Caco-2 (cell line): ENCODE measurements around the gene PID1. TPM values are rescaled to one million over a fixed set of nuclear protein-coding genes. Genes with fewer than 3 reads are reported as not detected.

Source experiments
- BruUV-seq: library from RNA; stranded (reverse); fragments of 400-500 nt; replicated peaks from 2 replicates; lab custom pipeline; 2021; lab: Mats Ljungman, UMichigan
- CTCF ChIA-PET: fragments of 300-600 bp; sonication (Branson Sonifier 250); formaldehyde crosslinking; loops from one replicate; lab custom pipeline; 2022; ENCODE audit warnings: antibody characterized with exemption; lab: Charles Lee
- POLR2A ChIA-PET: fragments of 300-600 bp; sonication (Branson Sonifier 250); formaldehyde crosslinking; loops from one replicate; lab custom pipeline; 2022; ENCODE audit warnings: antibody characterized with exemption; lab: Charles Lee
- DNase-seq, 2 experiments: peaks; one replicate each; pipeline versions ENCODE4 v3.0.0 to v3.0.0-alpha.2; 2020 to 2022
- H3K27me3 ChIP-seq: replicated peaks from 2 replicates; pipeline ENCODE4 v1.6.0; 2011; ENCODE audit warnings: low read length; ENCODE audit not compliant: control insufficient read depth, insufficient read depth
- H3K36me3 ChIP-seq: 2 replicates; pipeline ENCODE4 v1.5.1; 2011; ENCODE audit warnings: low read length; ENCODE audit not compliant: control insufficient read depth, insufficient read depth
- H3K4me1 ChIP-seq: fragments of 250-450 bp; sonication (Bioruptor Pico); 2 replicates; pipeline ENCODE4 v1.5.1; 2020; ENCODE audit warnings: mild to moderate bottlenecking
- H3K4me3 ChIP-seq: 2 replicates; pipeline ENCODE4 v1.5.1; 2011; ENCODE audit warnings: low read depth, mild to moderate bottlenecking, control low read depth, low read length
- H3K9me3 ChIP-seq: fragments of 250-450 bp; sonication (Bioruptor Pico); 2 replicates; pipeline ENCODE4 v1.5.1; 2020; ENCODE audit warnings: mild to moderate bottlenecking, moderate library complexity
- H3K27ac Mint-ChIP-seq: one replicate; pipeline ENCODE4 v1.8.0; 2022; ENCODE audit warnings: mixed read lengths; ENCODE audit not compliant: unreplicated experiment
- H3K27me3 Mint-ChIP-seq: one replicate; pipeline ENCODE4 v1.8.0; 2022; ENCODE audit warnings: mixed read lengths; ENCODE audit not compliant: insufficient read depth, unreplicated experiment
- H3K36me3 Mint-ChIP-seq: one replicate; pipeline ENCODE4 v1.8.0; 2022; ENCODE audit warnings: mild to moderate bottlenecking, mixed read lengths; ENCODE audit not compliant: insufficient read depth, unreplicated experiment
- H3K4me1 Mint-ChIP-seq: one replicate; pipeline ENCODE4 v1.8.0; 2022; ENCODE audit warnings: low read depth, mixed read lengths; ENCODE audit not compliant: unreplicated experiment
- H3K4me3 Mint-ChIP-seq: one replicate; pipeline ENCODE4 v1.8.0; 2022; ENCODE audit warnings: mild to moderate bottlenecking, moderate library complexity, mixed read lengths; ENCODE audit not compliant: unreplicated experiment
- H3K9me3 Mint-ChIP-seq: one replicate; pipeline ENCODE4 v1.8.0; 2022; ENCODE audit warnings: mixed read lengths; ENCODE audit not compliant: unreplicated experiment
- intact Hi-C: fragments of 100-400 bp; cut with micrococcal nuclease; formaldehyde crosslinking; loops from one replicate; pipeline ENCODE4 v1.10.0; 2022; ENCODE audit not compliant: unreplicated experiment
- total RNA-seq: library from RNA; stranded (reverse); gene quantifications from 2 replicates; pipeline ENCODE4 v1.2.3, GENCODE V29; 2022
- TF ChIP-seq, protein P1 (sequence below), 2 experiments: fragments of 200-600 bp in 1 of 2; IDR thresholded peaks; 1 replicate in 1 of 2; 2 replicates in 1 of 2; pipeline versions ENCODE4 v1.5.1 to v1.8.0; 2011 to 2022; ENCODE audit warnings: antibody characterized with exemption in 1 of 2, control low read depth in 1 of 2, inconsistent platforms in 1 of 2, low read depth in 1 of 2, low read length in 1 of 2, mild to moderate bottlenecking in 1 of 2, moderate library complexity in 1 of 2; ENCODE audit not compliant: insufficient read depth in 1 of 2, severe bottlenecking in 1 of 2, unreplicated experiment in 1 of 2

The PID1 gene
- total RNA-seq, 1 experiment from 2014 or later, result 9.8 TPM

DNA sequence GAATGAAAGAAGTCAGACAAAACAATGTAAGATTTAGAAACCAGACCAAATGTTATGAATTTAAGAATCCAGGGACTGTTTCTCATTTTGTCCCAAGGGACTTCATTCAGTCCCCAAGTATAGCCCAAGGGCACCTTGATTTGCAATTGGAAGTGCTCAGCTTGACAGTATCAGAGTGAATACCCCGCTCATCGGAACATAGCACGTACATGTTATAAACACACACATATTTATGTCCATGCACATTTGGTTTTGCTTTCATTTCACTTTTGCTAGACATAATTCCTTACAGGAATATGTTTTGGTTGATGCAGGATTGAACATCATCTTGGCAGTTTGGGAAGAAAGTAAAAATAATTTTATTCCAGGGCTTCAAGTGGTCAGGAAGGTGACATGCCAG lies 100.2 kb downstream of the PID1 start:
- TF ChIP-seq, protein P1, sequence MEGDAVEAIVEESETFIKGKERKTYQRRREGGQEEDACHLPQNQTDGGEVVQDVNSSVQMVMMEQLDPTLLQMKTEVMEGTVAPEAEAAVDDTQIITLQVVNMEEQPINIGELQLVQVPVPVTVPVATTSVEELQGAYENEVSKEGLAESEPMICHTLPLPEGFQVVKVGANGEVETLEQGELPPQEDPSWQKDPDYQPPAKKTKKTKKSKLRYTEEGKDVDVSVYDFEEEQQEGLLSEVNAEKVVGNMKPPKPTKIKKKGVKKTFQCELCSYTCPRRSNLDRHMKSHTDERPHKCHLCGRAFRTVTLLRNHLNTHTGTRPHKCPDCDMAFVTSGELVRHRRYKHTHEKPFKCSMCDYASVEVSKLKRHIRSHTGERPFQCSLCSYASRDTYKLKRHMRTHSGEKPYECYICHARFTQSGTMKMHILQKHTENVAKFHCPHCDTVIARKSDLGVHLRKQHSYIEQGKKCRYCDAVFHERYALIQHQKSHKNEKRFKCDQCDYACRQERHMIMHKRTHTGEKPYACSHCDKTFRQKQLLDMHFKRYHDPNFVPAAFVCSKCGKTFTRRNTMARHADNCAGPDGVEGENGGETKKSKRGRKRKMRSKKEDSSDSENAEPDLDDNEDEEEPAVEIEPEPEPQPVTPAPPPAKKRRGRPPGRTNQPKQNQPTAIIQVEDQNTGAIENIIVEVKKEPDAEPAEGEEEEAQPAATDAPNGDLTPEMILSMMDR (IDR thresholded peaks at IDR 0.05; ENCODE audit: insufficient read depth in 1 of 2, low read depth in 1 of 2, low read length in 1 of 2, severe bottlenecking in 1 of 2, unreplicated experiment in 1 of 2), result no peak

DNA sequence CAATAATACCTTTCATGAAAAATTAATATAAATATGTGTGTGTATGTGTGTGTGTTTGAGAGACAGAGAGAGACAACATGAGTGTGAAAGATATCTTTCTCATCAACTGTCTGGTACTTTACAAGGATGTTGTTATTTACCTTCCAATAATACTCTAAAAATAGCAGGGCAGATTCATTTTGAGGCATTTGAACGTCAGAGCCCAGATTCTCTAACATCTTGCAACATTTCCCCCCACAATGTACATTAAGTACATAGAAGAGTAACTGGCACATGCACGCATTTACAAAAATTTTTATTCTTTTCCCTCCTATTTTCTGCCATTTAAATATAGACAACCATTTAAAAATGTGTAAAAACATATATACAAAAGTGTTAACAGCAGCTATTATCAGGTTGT lies 100.9 kb downstream of the PID1 start:
- Mint-ChIP-seq H3K9me3 (no peaks in the 10 kb centered on the region), H3K4me1 (peaks cover 9% of the 10 kb centered on the region), H3K36me3 (no peaks in the 10 kb centered on the region), H3K27ac (no peak overlapping the region), H3K27me3 (no peaks in the 10 kb centered on the region), H3K4me3 (no peak overlapping the region)
- Histone ChIP-seq H3K36me3 (no peaks in the 10 kb centered on the region), H3K4me3 (no peak overlapping the region), H3K27me3 (no peaks in the 10 kb centered on the region), H3K9me3 (no peaks in the 10 kb centered on the region), H3K4me1 (peaks cover 7% of the 10 kb centered on the region; the same call in 1 of the 2 replicates)
- ChIA-PET POLR2A (no interaction called here), CTCF (no interaction called here)
- TF ChIP-seq, protein P1 (IDR thresholded peaks at IDR 0.05; ENCODE audit: insufficient read depth in 1 of 2, low read depth in 1 of 2, low read length in 1 of 2, severe bottlenecking in 1 of 2, unreplicated experiment in 1 of 2), result no peak
- BruUV-seq, result no TSS peak
- intact Hi-C loops, result no loop called here
- DNase-seq, result no peak

More for the DNA sequence above, 100.2 kb downstream of the PID1 start:
- ChIA-PET POLR2A (no interaction called here), CTCF (no interaction called here)
- H3K9me3 ChIP-seq, result no peaks in the 10 kb centered on the region
- no peak for DNase-seq
- H3K27ac Mint-ChIP-seq, result no peak overlapping the region
- no peaks in the 10 kb centered on the region for H3K27me3 ChIP-seq
- H3K4me3 Mint-ChIP-seq, result no peak overlapping the region
- H3K4me1 Mint-ChIP-seq, result peaks cover 9% of the 10 kb centered on the region
- no peak overlapping the region for H3K4me3 ChIP-seq
- H3K36me3 ChIP-seq, result no peaks in the 10 kb centered on the region
- intact Hi-C loops, result no loop called here
- BruUV-seq, result no TSS peak
- no peaks in the 10 kb centered on the region for H3K9me3 Mint-ChIP-seq
- H3K27me3 Mint-ChIP-seq, result no peaks in the 10 kb centered on the region
- H3K36me3 Mint-ChIP-seq, result no peaks in the 10 kb centered on the region
- peaks cover 7% of the 10 kb centered on the region; the same call in 1 of the 2 replicates for H3K4me1 ChIP-seq

DNA sequence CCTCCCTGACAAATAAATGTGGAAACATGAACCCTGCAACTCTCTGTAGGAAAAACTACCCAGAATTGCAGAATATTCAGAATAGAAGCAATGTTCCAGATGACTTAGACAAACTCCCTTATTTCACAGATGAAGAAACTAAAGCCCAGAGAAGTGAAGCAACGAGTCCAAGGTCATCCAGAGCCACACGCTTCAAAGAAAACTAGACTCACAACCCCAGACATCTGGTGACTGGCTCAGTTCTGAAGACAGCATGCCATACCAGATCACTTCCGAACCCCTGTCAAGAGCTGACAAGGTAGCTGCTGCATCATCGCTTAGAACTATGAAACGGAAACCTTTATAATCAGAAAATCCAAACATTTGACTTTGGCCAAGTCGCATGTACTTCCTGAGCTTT lies 101.3 kb downstream of the PID1 start:
- ChIA-PET CTCF (no interaction called here), POLR2A (no interaction called here)
- no TSS peak for BruUV-seq
- DNase-seq, result no peak
- Histone ChIP-seq H3K27me3 (no peaks in the 10 kb centered on the region), H3K9me3 (no peaks in the 10 kb centered on the region), H3K36me3 (no peaks in the 10 kb centered on the region), H3K4me1 (peaks cover 9% of the 10 kb centered on the region; the same call in 1 of the 2 replicates), H3K4me3 (no peak overlapping the region)
- Mint-ChIP-seq H3K36me3 (no peaks in the 10 kb centered on the region), H3K4me1 (peaks cover 13% of the 10 kb centered on the region), H3K4me3 (no peak overlapping the region), H3K9me3 (no peaks in the 10 kb centered on the region), H3K27me3 (no peaks in the 10 kb centered on the region), H3K27ac (no peak overlapping the region)
- intact Hi-C loops, result no loop called here
- TF ChIP-seq, protein P1 (IDR thresholded peaks at IDR 0.05; ENCODE audit: insufficient read depth in 1 of 2, low read depth in 1 of 2, low read length in 1 of 2, severe bottlenecking in 1 of 2, unreplicated experiment in 1 of 2), result no peak
